GM12892 (cell line): ENCODE results near the gene EPB41L1.

ENCODE experiments used
- DNase-seq: peaks from one replicate; pipeline ENCODE4 v3.0.0; 2011; ENCODE audit not compliant: insufficient read length
- FAIRE-seq: peaks from 2 replicates; lab custom pipeline; 2011; peaks lifted over from hg19 to GRCh38; lab: Jason Lieb, UNC
- POLR2A ChIP-seq: IDR thresholded peaks from 2 replicates; pipeline ENCODE4 v1.6.1; 2011; ENCODE audit warnings: low read depth, low read length, control low read depth
- POLR2AphosphoS5 ChIP-seq: IDR thresholded peaks from 2 replicates; pipeline ENCODE4 v1.6.1; 2011; ENCODE audit warnings: low read depth, low read length, control low read depth
- TAF1 ChIP-seq: IDR thresholded peaks from 2 replicates; pipeline ENCODE4 v1.6.1; 2011; ENCODE audit warnings: low read depth, mild to moderate bottlenecking, control low read depth, low read length, borderline replicate concordance

EPB41L1 gene

GRCh38 chr20:36184816-36185776 is 30.6 kb downstream of the EPB41L1 start:
- no peak for FAIRE-seq
- TF ChIP-seq POLR2AphosphoS5 = no peak
- no peak for TF ChIP-seq POLR2A
- no peak for TF ChIP-seq TAF1
- no peak for DNase-seq

GRCh38 chr20:36193977-36194712 is 39.6 kb downstream of the EPB41L1 start:
- TF ChIP-seq POLR2A (no peak), POLR2AphosphoS5 (no peak), TAF1 (no peak)
- DNase-seq = no peak
- FAIRE-seq = no peak

- FAIRE-seq = no peak
Observed at GRCh38 chr20:36196676-36197075, 42.1 kb downstream of the EPB41L1 start.

GRCh38 chr20:36197271-36197670 is 42.7 kb downstream of the EPB41L1 start:
- FAIRE-seq (no peak), DNase-seq (no peak)

More at GRCh38 chr20:36196676-36197075, 42.1 kb downstream of the EPB41L1 start:
- TF ChIP-seq POLR2AphosphoS5 (no peak), POLR2A (no peak), TAF1 (no peak)
- no peak for DNase-seq

DNA sequence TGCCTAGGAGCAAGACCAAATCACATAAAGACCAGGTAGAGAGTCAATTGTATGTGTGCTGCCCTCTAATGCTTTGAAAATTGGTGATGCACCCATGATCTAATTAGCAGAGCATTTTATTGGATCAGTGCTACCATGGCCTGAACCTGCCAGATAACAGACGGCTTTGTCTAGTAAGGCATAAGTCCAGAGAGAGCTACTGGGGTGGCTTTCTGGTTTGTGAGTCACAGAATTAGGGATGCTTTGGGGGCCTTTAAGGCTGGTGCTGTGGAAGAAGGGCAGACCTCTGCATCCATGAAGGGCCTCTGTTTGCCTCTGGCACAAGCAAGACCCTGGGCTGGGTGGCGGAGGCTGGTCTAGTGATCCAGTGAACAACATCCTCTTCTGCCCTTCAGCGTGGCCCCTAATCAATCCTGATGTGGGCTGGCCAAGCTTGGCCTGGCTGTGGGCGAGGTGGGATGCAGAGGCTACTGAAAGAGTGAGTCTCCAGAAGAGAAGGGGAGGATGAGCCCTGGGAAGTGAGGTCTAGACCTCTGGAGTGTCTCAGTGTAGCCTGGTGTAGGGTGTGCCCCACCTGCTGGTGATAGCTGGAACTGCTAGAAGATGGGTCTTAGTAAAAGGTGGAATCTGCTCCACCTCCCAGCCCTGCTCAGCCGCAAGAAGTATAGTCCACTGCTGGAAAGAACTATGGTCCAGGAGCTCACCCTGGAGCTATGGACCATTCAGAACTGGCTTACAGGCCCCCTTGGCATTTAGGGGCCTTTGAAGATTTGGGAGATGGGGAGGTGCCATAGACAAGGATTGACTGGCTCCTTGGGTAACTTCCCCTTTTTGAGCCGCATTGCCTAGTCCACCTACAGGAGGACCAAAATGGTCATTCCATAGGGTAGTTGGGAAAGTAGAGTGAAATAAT is 45.1 kb downstream of the EPB41L1 start:
- TF ChIP-seq POLR2AphosphoS5 = no peak
- TF ChIP-seq TAF1 = no peak
- no peak for TF ChIP-seq POLR2A
- peak; percentile 83 for FAIRE-seq
- peak; percentile 61 for DNase-seq

More at GRCh38 chr20:36197271-36197670, 42.7 kb downstream of the EPB41L1 start:
- TF ChIP-seq TAF1 (no peak), POLR2AphosphoS5 (no peak), POLR2A (no peak)

DNA sequence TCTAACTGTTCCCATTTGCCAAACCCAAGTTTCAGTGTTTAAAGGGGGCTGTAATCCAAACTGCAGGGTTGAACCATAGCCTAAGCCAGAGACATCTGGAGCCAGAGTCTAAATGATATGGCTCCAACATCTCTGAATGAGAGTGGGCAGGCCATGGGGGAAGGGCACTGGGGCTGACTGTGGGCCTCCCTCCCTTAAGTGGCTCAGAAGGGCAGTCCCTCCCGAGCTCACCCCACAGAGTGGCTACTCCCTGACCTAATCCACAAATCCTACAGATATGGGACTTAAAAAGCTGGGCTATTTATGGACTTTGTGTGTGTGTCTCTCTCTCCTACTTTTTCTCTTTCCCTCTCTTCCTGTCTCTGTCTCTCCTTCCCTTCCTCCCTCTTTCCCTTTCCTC is 45.9 kb downstream of the EPB41L1 start:
- FAIRE-seq = no peak
- DNase-seq = no peak
- no peak for TF ChIP-seq TAF1
- TF ChIP-seq POLR2AphosphoS5 = no peak
- no peak for TF ChIP-seq POLR2A

GRCh38 chr20:36201198-36201597 is 46.7 kb downstream of the EPB41L1 start:
- no peak for DNase-seq
- no peak for FAIRE-seq
- TF ChIP-seq POLR2AphosphoS5 (no peak), POLR2A (no peak), TAF1 (no peak)

GRCh38 chr20:36202891-36203338 is 48.4 kb downstream of the EPB41L1 start:
- TF ChIP-seq POLR2AphosphoS5 = no peak
- TF ChIP-seq TAF1 = no peak
- no peak for TF ChIP-seq POLR2A
- peak; percentile 86 for FAIRE-seq

GRCh38 chr20:36203861-36204260 is 49.3 kb downstream of the EPB41L1 start:
- TF ChIP-seq TAF1 (no peak), POLR2AphosphoS5 (no peak), POLR2A (no peak)
- FAIRE-seq (no peak), DNase-seq (no peak)

More at GRCh38 chr20:36202891-36203338, 48.4 kb downstream of the EPB41L1 start:
- peak; percentile 74 for DNase-seq

- DNase-seq = no peak
- FAIRE-seq = no peak
- TF ChIP-seq TAF1 = no peak
- TF ChIP-seq POLR2AphosphoS5 = no peak
- no peak for TF ChIP-seq POLR2A
Observed at GRCh38 chr20:36205026-36205425, 50.5 kb downstream of the EPB41L1 start.
